ENCODE data around the gene SEBOX.

DNA sequence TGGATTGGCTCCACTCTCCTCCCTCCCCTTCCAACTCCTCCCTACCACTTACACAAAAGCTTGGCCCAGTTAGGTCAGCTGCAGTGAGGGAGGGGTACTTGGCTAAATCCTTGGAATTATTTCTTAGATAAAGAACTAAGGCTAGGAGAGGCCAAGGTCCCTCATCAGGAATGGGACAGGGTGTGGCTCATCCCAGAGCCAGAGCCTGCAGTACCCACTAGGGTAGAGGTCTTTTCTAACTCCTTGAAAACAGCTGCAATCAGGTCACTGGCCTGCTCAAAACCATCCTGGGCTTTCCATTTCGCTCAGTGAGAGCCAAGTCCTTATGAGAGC lies 42.9 kb upstream of the SEBOX start:
- TF ChIP-seq, protein P1, sequence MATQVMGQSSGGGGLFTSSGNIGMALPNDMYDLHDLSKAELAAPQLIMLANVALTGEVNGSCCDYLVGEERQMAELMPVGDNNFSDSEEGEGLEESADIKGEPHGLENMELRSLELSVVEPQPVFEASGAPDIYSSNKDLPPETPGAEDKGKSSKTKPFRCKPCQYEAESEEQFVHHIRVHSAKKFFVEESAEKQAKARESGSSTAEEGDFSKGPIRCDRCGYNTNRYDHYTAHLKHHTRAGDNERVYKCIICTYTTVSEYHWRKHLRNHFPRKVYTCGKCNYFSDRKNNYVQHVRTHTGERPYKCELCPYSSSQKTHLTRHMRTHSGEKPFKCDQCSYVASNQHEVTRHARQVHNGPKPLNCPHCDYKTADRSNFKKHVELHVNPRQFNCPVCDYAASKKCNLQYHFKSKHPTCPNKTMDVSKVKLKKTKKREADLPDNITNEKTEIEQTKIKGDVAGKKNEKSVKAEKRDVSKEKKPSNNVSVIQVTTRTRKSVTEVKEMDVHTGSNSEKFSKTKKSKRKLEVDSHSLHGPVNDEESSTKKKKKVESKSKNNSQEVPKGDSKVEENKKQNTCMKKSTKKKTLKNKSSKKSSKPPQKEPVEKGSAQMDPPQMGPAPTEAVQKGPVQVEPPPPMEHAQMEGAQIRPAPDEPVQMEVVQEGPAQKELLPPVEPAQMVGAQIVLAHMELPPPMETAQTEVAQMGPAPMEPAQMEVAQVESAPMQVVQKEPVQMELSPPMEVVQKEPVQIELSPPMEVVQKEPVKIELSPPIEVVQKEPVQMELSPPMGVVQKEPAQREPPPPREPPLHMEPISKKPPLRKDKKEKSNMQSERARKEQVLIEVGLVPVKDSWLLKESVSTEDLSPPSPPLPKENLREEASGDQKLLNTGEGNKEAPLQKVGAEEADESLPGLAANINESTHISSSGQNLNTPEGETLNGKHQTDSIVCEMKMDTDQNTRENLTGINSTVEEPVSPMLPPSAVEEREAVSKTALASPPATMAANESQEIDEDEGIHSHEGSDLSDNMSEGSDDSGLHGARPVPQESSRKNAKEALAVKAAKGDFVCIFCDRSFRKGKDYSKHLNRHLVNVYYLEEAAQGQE (IDR thresholded peaks at IDR 0.05; ENCODE audit: insufficient read depth in 1 of 2, low read depth in 2 of 2, low read length in 2 of 2) = no peak
- no peak for TF ChIP-seq POLR2AphosphoS5 (IDR thresholded peaks at IDR 0.05; ENCODE audit: low read depth, low read length)
- no peak for TF ChIP-seq TAF1 (IDR thresholded peaks at IDR 0.05; ENCODE audit: borderline replicate concordance, insufficient read depth, low read length)
- TF ChIP-seq SIN3A (IDR thresholded peaks at IDR 0.05; ENCODE audit: borderline replicate concordance, insufficient read depth, low read length) = no peak
- TF ChIP-seq FOXP2 (optimal IDR thresholded peaks at IDR 0.05; ENCODE audit: borderline replicate concordance, extremely low read depth, extremely low read length, insufficient read depth) = no peak

All from PFSK-1 (cell line).